Upper lobe of left lung (tissue), 6 donors: Measurements from ENCODE around the gene SNCG. TPM values are rescaled to one million over a fixed set of nuclear protein-coding genes. Genes with fewer than 3 reads are reported as not detected.

Source experiments
- ATAC-seq, 2 donors: fragments of 200-7000 bp; cut with Tn5 transposase; one replicate each; pipeline ENCODE4 v1.9.1; 2022; ENCODE audit warnings: mild to moderate bottlenecking in 2 of 2, moderate library complexity in 2 of 2; ENCODE audit not compliant: low FRiP score in 2 of 2
- DNase-seq, 2 donors: peaks; one replicate each; pipeline ENCODE4 v3.0.0-alpha.2; 2019 to 2020
- H3K27ac ChIP-seq, 4 donors: fragments of 200-600 bp; sonication (generic); one replicate each; pipeline ENCODE4 v1.5.1; 2016 to 2019
- H3K27me3 ChIP-seq, 4 donors: fragments of 200-600 bp; sonication (generic); one replicate each; pipeline ENCODE4 v1.5.1; 2017 to 2019
- H3K36me3 ChIP-seq, 4 donors: fragments of 200-600 bp; sonication (generic); one replicate each; pipeline ENCODE4 v1.5.1; 2016 to 2019
- H3K4me1 ChIP-seq, 4 donors: fragments of 200-600 bp; sonication (generic); one replicate each; pipeline ENCODE4 v1.5.1; 2018 to 2019
- H3K4me3 ChIP-seq, 4 donors: fragments of 200-600 bp; sonication (generic); one replicate each; pipeline ENCODE4 v1.5.1; 2017 to 2019; ENCODE audit warnings: mild to moderate bottlenecking in 2 of 4, moderate library complexity in 1 of 4
- H3K9me3 ChIP-seq, 4 donors: fragments of 200-600 bp; sonication (generic); one replicate each; pipeline ENCODE4 v1.5.1; 2018 to 2019
- EP300 ChIP-seq, 4 donors: sonication (generic); formaldehyde crosslinking; IDR thresholded peaks; one replicate each; pipeline ENCODE4 v1.5.1; 2017; ENCODE audit warnings: antibody characterized with exemption in 4 of 4, control low read depth in 2 of 4
- POLR2A ChIP-seq, 4 donors: fragments of 450-650 bp; IDR thresholded peaks; one replicate each; pipeline ENCODE4 v1.5.1; 2016 to 2017; ENCODE audit warnings: antibody characterized with exemption in 4 of 4, mild to moderate bottlenecking in 2 of 4
- POLR2AphosphoS5 ChIP-seq, 2 donors: sonication (generic); formaldehyde crosslinking; IDR thresholded peaks; one replicate each; pipeline ENCODE4 v1.5.1; 2017; ENCODE audit warnings: antibody characterized with exemption in 2 of 2
- WGBS, 2 donors: methylation state at CpG; one replicate each; pipeline ENCODE4 v1.1.5; 2017 to 2018; 5-methylcytosine and 5-hydroxymethylcytosine counted together
- total RNA-seq, 6 donors: library from RNA; depleted of rRNA in 4 of 6; stranded (reverse); fragments of >200 nt in 4 of 6; gene quantifications; one replicate each; pipeline versions ENCODE4 v1.1.0 to v1.2.1, GENCODE V29; 2016 to 2021
- TF ChIP-seq, protein P1 (sequence below), 6 experiments: fragments of 450-650 bp in 4 of 6; fragments of 200-600 bp in 2 of 6; sonication (generic) in 2 of 6; IDR thresholded peaks; one replicate each; pipeline ENCODE4 v1.5.1; 2016 to 2019; ENCODE audit warnings: antibody characterized with exemption in 6 of 6
- donor health status: DM: no; HTN: no; CAD: no; lungs with moderate emphysema.
- donor health status: DM: no; HTN: yes; CAD: no; lungs with severe emphysema.

Gene SNCG
- total RNA-seq, 6 donors from 2014 or later: 2.9 to 24.7 (median 6.4) TPM; not detected in 1

DNA sequence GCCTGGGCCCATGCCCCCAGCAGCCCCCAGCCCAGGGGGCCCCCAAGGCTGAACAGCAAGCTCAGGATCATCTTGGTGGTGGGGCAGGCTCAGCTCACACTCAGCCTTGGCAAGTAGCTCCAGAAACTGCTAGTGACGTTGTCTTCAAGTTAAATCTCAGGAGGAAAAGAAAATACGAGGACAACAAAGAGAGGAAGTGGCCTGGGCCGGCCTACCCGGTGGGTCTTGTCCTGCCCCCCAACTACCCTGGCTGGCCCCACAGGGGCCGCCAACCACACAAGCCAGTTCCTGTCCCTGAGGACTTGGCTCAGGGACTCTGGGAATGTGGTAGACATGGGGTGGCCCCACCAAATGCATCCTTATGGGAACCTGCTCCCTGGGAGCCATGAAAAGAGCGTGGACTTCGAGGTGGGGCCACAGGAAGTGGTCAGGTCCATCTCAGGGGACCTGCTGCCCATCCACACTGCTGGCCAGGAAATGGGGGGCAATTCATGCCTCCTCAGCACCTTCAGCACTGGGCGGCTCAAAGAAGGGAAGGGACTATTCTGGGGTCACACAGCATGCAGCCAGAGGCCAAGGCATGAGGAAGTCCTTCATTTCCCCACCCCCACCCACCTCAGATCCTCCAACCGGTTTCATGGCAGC is 806 bp upstream of the SNCG start, which contains the start of gene MMRN2:
TSS of gene MMRN2 (minus strand) at position 145 of the 645 bp plus-strand sequence. CDS start at position 71, 74 bp downstream.
- H3K4me1 ChIP-seq: peaks cover 23 to 62% (median 55%) of the 10 kb centered on the region in 4 donors
- no peak for ATAC-seq
- peak within 1 kb of the TSS; percentile 81 to 90 (median 85) for H3K27ac ChIP-seq
- TF ChIP-seq EP300 (IDR thresholded peaks at IDR 0.05): no peak
- TF ChIP-seq, protein P1, sequence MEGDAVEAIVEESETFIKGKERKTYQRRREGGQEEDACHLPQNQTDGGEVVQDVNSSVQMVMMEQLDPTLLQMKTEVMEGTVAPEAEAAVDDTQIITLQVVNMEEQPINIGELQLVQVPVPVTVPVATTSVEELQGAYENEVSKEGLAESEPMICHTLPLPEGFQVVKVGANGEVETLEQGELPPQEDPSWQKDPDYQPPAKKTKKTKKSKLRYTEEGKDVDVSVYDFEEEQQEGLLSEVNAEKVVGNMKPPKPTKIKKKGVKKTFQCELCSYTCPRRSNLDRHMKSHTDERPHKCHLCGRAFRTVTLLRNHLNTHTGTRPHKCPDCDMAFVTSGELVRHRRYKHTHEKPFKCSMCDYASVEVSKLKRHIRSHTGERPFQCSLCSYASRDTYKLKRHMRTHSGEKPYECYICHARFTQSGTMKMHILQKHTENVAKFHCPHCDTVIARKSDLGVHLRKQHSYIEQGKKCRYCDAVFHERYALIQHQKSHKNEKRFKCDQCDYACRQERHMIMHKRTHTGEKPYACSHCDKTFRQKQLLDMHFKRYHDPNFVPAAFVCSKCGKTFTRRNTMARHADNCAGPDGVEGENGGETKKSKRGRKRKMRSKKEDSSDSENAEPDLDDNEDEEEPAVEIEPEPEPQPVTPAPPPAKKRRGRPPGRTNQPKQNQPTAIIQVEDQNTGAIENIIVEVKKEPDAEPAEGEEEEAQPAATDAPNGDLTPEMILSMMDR (IDR thresholded peaks at IDR 0.05): no peak
- peak in 1 of 4 donors; percentile 27 for TF ChIP-seq POLR2A (IDR thresholded peaks at IDR 0.05)
- peak in 1 of 2 donors; percentile 10 for TF ChIP-seq POLR2AphosphoS5 (IDR thresholded peaks at IDR 0.05)
- H3K4me3 ChIP-seq: peak within 1 kb of the TSS; percentile 27 to 47 (median 38)
- H3K9me3 ChIP-seq: peaks cover 0 to 2% (median 0%) of the 10 kb centered on the region in 4 donors
- peak in 1 of 2 donors; percentile 58 for DNase-seq
- H3K27me3 ChIP-seq: no peaks in the 10 kb centered on the region
- 49 to 63% methylated on average over 7 to 8 of the region's 9 CpGs for WGBS, 2 donors
- H3K36me3 ChIP-seq: no peaks in the 10 kb centered on the region

DNA sequence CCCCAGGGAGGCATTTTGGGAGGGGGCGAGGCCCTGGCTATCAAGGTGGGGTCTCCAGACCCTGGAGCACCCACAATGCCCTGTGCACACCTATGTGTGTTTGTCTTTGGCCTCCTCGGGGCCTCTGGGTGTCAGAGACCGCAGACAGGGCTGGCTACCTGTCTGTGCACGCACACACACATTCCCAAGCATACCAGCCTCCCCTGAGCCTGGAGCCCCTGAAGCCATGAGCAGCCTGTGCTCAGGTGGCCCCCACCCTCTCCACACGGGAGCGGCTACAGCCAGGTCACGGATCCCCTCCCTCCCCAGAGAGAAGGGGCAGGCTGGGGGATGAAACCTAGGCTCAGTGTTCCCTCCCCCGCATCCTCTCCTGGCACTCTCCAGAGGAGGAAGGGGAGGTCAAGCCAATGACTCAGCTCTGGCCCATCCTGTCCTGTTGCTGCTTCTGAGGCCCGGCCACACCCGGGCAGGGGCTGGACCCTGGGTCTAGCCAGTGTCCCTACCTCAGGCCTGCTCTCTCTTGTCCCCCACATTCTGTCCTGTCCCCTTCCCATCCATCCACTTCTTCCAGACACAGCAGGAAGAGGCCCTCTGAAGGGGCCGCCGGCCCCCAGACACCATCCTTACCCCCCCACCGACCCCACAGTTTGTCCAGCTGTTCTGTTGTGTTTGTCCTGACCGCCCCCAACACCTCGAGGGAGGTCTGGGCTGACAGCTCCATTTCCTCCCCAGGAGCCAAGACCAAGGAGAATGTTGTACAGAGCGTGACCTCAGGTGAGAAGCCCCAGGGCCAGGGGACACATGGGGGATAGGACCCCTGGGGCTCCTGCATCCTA is 720 bp downstream of the SNCG start:
- Histone ChIP-seq H3K9me3 (no peaks in the 10 kb centered on the region), H3K4me1 (peaks cover 21 to 59% (median 46%) of the 10 kb centered on the region in 4 donors), H3K27me3 (no peaks in the 10 kb centered on the region), H3K27ac (peak overlapping the region; percentile 81 to 90 (median 85)), H3K36me3 (no peaks in the 10 kb centered on the region), H3K4me3 (peak overlapping the region in 2 of 4 donors; percentile 40 to 47)
- WGBS, 2 donors: 50 to 53% methylated on average over 5 to 16 of the region's 16 CpGs
- DNase-seq (peak; percentile 53 to 58), ATAC-seq (peak; percentile 52 to 70)
- TF ChIP-seq, protein P1 (IDR thresholded peaks at IDR 0.05): no peak
- TF ChIP-seq POLR2AphosphoS5 (IDR thresholded peaks at IDR 0.05) (peak; percentile 22 to 63), EP300 (IDR thresholded peaks at IDR 0.05) (peak in 1 of 4 donors; percentile 51), POLR2A (IDR thresholded peaks at IDR 0.05) (no peak)

DNA sequence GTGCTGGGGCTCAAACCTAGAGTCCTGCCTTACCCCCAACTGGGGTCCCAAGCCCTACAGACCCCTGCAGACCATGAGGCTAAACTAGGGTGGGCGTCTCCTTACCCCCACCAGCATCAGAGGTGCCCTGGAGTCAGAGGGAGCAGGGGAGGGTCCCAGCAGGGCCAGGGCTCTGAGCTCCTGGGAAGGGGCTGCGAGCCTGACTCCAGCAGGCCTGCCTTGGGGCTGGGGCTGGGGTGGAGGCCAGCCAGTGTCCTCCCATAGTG is 1.3 kb downstream of the SNCG start:
- 83% methylated on average over 2 of the region's 2 CpGs; no CpG with 5 or more reads in 1 of the 2 donors for WGBS, 2 donors
- H3K27me3 ChIP-seq: no peaks in the 10 kb centered on the region
- no peak overlapping the region for H3K4me3 ChIP-seq
- H3K4me1 ChIP-seq: peaks cover 21 to 54% (median 40%) of the 10 kb centered on the region in 4 donors
- DNase-seq (no peak), ATAC-seq (no peak)
- peak overlapping the region; percentile 81 to 90 (median 85) for H3K27ac ChIP-seq
- H3K9me3 ChIP-seq: no peaks in the 10 kb centered on the region
- H3K36me3 ChIP-seq: no peaks in the 10 kb centered on the region
- TF ChIP-seq, protein P1 (IDR thresholded peaks at IDR 0.05): no peak
- TF ChIP-seq POLR2AphosphoS5 (IDR thresholded peaks at IDR 0.05) (no peak), EP300 (IDR thresholded peaks at IDR 0.05) (no peak), POLR2A (IDR thresholded peaks at IDR 0.05) (no peak)

DNA sequence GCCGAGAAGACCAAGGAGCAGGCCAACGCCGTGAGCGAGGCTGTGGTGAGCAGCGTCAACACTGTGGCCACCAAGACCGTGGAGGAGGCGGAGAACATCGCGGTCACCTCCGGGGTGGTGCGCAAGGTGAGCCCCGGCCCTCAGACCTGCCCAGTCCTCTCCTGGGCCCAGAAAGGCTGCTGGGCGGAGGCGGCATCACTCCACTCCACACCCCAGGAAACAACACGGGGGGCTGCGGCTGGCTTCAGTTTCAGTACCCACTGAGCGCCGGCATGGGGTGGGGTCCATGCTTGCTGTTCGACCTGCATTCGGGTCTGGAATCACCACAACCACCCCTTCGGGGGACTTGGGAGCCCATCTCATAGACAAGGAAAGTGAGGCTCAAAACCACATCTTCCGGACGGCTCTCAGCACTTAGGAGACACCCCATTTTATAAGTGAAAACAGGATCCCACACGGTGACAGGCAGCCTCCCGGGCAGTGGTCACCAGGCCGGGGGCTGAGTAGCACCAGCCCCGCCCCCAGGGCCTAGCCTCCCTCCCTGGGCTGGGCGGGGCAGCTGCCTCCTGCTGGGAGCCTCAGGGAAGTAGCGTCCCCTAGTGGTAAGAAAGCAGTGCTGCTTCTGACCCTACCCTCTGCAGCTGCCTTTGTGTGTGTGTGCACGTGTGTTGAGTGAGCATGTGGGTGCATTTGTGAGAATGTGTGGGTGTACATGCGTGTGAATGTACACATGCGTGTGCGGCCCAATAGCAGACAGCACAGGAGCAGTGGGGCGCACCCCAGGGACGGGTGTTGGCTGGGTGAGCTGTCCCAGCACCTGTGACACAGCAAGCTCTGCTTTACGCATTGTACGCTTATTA is 1.8 kb downstream of the SNCG start:
- H3K4me1 ChIP-seq: peaks cover 21 to 48% (median 36%) of the 10 kb centered on the region in 4 donors
- TF ChIP-seq, protein P1 (IDR thresholded peaks at IDR 0.05): peak; percentile 77 to 94 (median 88)
- TF ChIP-seq POLR2AphosphoS5 (IDR thresholded peaks at IDR 0.05): peak in 1 of 2 donors; percentile 7
- no peak for TF ChIP-seq POLR2A (IDR thresholded peaks at IDR 0.05)
- DNase-seq (peak; percentile 48 to 78), ATAC-seq (peak; percentile 32 to 76)
- H3K27me3 ChIP-seq: no peaks in the 10 kb centered on the region
- no peak overlapping the region for H3K4me3 ChIP-seq
- peak overlapping the region; percentile 81 to 90 (median 85) for H3K27ac ChIP-seq
- 77 to 82% methylated on average over 18 to 37 of the region's 37 CpGs for WGBS, 2 donors
- H3K9me3 ChIP-seq: no peaks in the 10 kb centered on the region
- no peaks in the 10 kb centered on the region for H3K36me3 ChIP-seq
